C1 segment of cervical spinal cord (tissue), 14 donors: ENCODE results near the gene HAPSTR1.
"Not testable (repeated sequence)": the region's sequence is repeated elsewhere in the genome, so short reads cannot be mapped to it uniquely, and the experiment has no call there.

ENCODE experiments used
- DNase-seq, 14 donors: peaks; one replicate each; lab custom pipeline; 2025; lab: John Stamatoyannopoulos, UW

Gene HAPSTR1

GRCh38 chr16:9071377-9071776, 20.1 kb upstream of the HAPSTR1 start:
- no peak for DNase-seq

DNA sequence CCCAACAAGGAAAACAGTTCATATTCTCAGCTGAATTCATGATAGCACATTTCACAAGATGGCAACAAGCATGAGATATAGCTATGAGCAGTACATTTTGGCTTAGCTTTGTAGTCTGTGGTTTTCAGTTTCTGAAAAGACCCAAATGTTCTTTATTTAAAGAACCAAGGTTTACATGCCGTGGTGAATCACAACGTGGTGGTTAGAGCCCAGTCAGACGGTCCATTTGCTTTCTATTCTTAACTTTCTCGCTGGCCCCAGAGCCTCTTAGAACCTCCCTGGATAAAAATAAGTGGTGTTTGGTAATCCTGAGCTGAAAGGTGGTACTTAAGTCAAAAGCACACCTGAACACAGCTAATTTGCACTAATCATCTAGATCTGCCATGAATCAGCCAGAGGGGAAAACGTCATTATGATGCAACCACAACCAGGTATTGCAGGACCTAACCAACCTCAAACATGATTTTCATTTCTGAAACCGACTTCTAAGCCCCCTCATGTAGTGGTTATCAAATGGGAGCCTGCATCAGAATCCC, 18.6 kb upstream of the HAPSTR1 start:
- DNase-seq, result no peak

- no peak for DNase-seq
These were observed 16.0 kb upstream of the HAPSTR1 start for GRCh38 chr16:9075299-9076071.

DNA sequence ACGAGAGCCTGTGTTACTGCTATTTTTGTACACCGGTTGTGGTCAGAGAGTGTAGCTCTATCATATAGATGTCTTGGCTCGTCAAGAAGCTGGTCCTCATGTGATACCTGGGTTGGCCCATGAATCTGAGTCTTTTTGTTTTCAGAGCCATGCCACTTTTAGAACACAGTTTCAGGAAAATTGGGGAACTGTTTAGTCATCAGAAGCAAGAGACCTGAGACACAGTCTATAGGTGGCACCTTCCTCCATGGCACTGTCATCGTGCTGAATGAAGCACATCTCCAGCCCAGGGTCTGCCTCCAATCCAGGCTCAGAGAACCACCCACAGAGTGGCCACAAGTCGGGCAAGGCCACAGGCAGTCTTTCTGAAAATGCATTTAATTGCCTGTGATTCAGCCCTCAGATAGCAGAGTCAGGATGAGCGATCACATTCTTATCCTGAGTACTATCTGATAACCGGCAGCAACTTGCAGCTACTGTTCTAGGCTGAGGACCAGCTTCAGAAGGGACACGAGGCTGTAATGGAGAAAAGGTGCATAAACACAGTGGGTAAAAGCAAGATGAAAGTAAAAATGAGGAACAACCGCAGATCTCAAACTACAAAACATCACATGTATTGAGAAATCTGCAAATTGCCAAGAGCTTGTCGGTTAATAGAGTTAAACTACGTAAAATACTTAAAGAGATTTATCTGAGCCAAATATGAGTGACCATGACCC, 14.2 kb upstream of the HAPSTR1 start:
- no peak for DNase-seq

- DNase-seq, result not testable (repeated sequence)
These were observed 12.7 kb upstream of the HAPSTR1 start for GRCh38 chr16:9078467-9079429.

- DNase-seq, result no peak
These were observed 12.0 kb upstream of the HAPSTR1 start for GRCh38 chr16:9079430-9079812.

DNA sequence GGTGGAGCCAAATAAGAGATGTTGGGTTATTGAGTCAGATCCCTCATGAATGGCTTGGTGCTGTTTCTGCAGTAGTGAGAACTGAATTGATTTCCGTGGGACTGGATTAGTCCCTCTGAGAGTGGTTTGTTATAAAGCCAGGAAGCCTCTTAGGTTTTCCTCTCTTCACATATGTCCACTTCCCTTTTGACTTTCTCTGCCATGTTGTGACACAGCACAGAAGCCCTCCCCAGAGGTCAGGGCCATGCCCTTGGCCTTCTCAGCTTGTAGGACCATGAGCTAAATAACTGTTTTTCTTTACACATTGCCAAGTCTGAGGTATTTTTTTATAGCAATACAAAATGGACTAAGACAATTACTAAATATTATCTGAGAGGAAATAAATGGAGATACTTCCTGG, 10.3 kb upstream of the HAPSTR1 start:
- no peak for DNase-seq

DNA sequence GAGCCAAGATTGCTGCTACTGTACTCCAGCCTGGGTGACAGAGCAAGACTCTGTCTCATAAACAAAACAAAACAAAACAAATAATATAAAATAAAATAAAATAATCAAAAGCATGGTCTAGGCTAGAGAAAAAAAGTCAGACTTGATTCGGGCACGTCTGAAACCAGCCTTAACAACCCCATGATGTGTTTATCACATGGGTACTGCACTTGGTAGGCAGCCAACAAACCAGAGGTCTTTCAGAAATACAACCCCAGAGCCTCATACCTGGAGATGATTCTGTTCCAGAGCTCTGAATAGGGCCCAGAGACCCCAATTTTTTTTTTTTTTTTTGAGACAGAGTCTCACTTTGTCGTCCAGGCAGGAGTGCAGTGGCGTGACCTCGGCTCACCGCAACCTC, 9.6 kb upstream of the HAPSTR1 start:
- no peak for DNase-seq

DNA sequence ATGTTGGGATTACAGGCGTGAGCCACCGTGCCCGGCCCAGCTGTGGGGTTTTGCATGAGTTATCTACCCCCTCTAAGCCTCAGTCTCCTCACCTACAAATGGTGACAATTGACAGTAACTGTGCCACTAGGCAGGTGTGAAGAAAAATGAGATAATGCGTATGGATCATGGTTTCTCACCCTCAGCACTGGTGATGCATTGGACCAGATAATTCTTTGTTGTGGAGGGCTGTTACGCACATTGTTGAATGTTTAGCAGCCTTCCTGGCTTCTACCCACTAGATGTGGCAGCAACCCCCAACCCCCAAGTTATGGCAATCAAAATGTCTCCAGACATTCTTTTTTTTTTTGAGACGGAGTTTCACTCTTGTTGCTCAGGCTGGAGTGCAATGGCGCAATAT, 9.0 kb upstream of the HAPSTR1 start:
- no peak for DNase-seq

DNA sequence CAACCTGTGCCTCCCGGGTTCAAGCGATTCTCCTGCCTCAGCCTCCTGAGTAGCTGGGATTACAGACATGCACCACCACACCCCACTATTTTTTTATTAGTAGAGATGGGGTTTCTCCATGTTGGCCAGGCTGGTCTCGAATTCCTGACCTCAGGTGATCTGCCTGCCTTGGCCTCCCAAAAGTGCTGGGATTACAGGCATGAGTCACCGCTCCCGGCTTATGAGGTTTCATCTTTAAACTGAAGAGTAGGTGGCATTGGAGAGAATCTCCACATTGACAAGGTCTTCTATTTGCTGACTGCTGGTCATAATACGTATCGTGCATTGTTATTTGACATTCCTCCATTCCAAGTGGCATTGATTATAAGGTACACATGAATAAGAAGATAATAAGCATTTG, 3.7 kb upstream of the HAPSTR1 start:
- not testable (repeated sequence) for DNase-seq

- no peak for DNase-seq
These were observed 2.6 kb upstream of the HAPSTR1 start for GRCh38 chr16:9088848-9089247.

DNA sequence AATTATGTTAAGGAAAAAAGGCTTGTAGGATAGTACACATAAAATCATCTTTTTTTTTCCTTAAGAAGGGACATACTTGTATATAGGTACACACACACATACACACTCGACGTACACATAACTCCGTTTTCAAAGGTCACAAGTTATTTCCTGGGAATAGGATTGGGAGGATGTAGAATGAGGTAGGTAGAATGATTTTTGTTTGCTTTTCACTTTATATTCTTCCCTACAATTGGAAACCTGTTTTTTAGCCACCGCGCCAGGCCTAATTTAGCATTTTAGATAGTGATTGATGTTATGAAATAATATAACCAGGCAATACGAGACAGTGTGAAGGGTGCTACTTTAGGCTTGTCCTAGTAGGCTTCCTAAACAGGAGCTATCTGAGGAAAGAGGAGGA, 1.8 kb upstream of the HAPSTR1 start:
- no peak for DNase-seq

DNA sequence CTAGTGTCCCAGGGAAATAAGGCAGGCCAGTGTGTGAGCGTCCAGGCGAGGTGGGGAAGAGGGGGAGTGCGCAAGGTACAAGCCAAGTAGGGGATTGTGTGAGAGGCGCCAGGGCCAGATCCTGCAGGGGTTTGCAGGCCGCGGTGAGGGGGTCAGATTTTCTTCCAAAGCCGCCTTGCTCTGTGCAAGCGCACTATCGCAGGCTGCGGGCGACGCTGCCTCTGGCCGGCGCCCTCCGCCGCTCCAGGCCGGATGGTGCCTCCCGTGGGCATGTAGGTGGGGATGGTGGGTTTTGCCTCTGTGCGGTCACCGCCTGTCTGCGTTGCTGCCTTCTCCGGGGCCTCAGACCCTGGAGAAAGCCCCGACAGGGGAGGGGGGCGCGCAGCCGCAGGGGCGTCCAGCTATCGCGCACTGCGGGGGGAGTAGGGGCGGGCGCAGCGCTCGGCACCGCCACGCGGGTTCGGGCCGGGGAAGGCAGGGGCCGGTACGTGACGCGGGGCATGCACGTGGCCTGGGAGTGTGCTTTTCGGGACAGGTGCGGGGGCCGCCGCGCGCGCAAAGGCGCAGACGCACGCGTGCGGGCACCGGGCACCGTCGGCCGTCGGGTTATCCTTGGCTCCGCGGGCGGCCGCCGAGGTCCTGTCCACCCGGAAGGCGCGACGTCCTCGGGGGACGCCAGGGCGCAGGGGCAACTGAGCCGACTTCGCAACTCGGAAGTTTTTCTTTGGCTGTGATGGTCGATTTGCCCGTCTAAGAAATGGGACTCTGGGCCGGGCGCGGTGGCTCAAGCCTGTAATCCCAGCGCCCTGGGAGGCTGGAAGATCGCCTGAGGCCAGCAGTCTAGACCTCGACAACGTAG, 1.1 kb upstream of the HAPSTR1 start:
- DNase-seq, result peak in 9 of 14 donors; percentile 29 to 63 (median 49)

DNA sequence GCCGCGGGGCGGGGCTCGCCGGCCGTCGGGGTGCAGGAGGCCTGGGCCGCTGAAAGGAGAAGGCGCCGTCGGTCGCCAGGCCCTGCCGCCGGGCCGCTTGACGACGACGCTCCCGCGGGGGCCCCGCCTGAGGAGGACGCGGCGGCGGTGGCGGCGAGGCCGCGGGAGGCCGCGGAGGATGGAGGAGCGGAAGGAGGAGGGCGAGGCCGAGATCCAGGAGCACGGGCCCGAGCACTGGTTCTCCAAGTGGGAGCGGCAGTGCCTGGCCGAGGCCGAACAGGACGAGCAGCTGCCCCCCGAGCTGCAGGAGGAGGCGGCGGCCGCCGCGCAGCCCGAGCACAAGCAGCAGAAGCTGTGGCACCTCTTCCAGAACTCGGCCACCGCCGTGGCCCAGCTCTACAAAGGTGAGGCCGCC, 430 bp downstream of the HAPSTR1 start:
- DNase-seq, result peak in 7 of 14 donors; percentile 43 to 72 (median 52)

- peak in 11 of 14 donors; percentile 13 to 78 (median 36) for DNase-seq
These were observed 986 bp downstream of the HAPSTR1 start for GRCh38 chr16:9092282-9092977.

DNA sequence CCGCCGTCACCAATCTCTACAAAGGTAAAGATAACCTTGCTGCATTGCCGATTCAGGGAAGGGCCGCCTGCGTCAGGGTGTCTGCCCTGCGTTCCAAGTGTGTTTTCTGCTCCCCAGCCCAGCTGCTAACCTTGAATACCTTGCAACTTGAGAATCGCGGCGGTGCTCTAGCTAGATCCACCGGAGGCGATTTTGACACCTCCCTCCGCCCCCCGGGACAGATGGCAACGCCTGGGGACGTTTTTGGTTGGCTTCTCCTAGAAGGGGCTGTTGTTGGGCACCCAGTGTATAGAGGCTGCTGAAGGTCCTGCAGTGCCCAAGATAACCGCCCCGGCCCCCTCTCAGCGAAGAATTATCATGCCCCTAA, 1.5 kb downstream of the HAPSTR1 start:
- DNase-seq, result peak in 8 of 14 donors; percentile 7 to 42 (median 15)

- no peak for DNase-seq
These were observed 2.8 kb downstream of the HAPSTR1 start for GRCh38 chr16:9094011-9094846.

DNA sequence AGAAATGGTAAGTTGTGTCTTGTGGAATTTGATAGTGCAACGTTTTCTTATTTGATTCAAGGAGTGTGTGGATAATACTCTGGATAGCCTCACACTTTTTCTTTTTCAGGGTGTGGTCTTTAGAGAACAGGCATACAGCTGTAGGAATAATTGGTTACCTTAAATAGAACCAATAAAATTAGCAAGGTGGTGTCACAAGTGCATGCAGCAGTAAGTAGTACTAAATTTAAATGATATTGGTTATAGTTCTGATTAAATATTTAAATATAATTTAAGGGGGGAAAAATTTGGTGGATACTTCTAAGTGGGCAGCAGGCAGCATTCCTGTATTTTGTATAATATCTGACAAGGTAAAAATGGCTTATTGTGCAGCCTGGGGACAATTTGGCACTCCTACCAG, 3.7 kb downstream of the HAPSTR1 start:
- no peak for DNase-seq
